Central memory CD8-positive, alpha-beta T cell (primary cell): ENCODE data around the gene IER3.
"Not testable (repeated sequence)": the region's sequence is repeated elsewhere in the genome, so short reads cannot be mapped to it uniquely, and the experiment has no call there.

Experiments
- ATAC-seq: fragments of 150-1000 bp; cut with Tn5 transposase; replicated peaks from 2 replicates; pipeline ENCODE4 v1.10.0; 2022; ENCODE audit warnings: mild to moderate bottlenecking, moderate FRiP score, moderate number of reproducible peaks; ENCODE audit not compliant: poor library complexity, severe bottlenecking; ENCODE audit errors: extremely low read depth
- DNase-seq, 2 donors: peaks; one replicate each; pipeline ENCODE4 v3.0.0; 2021; ENCODE audit warnings: low spot score in 2 of 2
- H3K27ac Mint-ChIP-seq: one replicate; pipeline ENCODE4 v1.8.0; 2022; ENCODE audit warnings: low read depth, mild to moderate bottlenecking, moderate library complexity, mixed read lengths
- H3K27me3 Mint-ChIP-seq: one replicate; pipeline ENCODE4 v1.8.0; 2022; ENCODE audit warnings: mixed read lengths
- H3K36me3 Mint-ChIP-seq: one replicate; pipeline ENCODE4 v1.8.0; 2022; ENCODE audit warnings: mild to moderate bottlenecking, moderate library complexity, mixed read lengths; ENCODE audit not compliant: insufficient read depth
- H3K4me1 Mint-ChIP-seq: one replicate; pipeline ENCODE4 v1.8.0; 2022; ENCODE audit warnings: mixed read lengths
- H3K4me3 Mint-ChIP-seq: one replicate; pipeline ENCODE4 v1.8.0; 2022; ENCODE audit warnings: mild to moderate bottlenecking, moderate library complexity, mixed read lengths
- H3K9me3 Mint-ChIP-seq: one replicate; pipeline ENCODE4 v1.8.0; 2022; ENCODE audit warnings: mixed read lengths

The IER3 gene

GRCh38 chr6:30766461-30767157, 22.3 kb upstream of the IER3 start:
- peaks cover 47% of the 10 kb centered on the region for H3K4me1 Mint-ChIP-seq
- no peak overlapping the region for H3K4me3 Mint-ChIP-seq
- DNase-seq (no peak), ATAC-seq (no peak)
- H3K27me3 Mint-ChIP-seq = no peaks in the 10 kb centered on the region
- H3K27ac Mint-ChIP-seq = no peak overlapping the region
- no peaks in the 10 kb centered on the region for H3K9me3 Mint-ChIP-seq
- H3K36me3 Mint-ChIP-seq = peaks cover 1% of the 10 kb centered on the region

- not testable (repeated sequence) for H3K4me3 Mint-ChIP-seq, H3K27me3 Mint-ChIP-seq, H3K27ac Mint-ChIP-seq, ATAC-seq, DNase-seq, H3K9me3 Mint-ChIP-seq, H3K36me3 Mint-ChIP-seq
- H3K4me1 Mint-ChIP-seq = peaks cover 41% of the 10 kb centered on the region
Observed at GRCh38 chr6:30765495-30765894, 21.1 kb upstream of the IER3 start.

GRCh38 chr6:30764490-30765043, 20.2 kb upstream of the IER3 start:
- H3K4me1 Mint-ChIP-seq = peaks cover 33% of the 10 kb centered on the region
- not testable (repeated sequence) for ATAC-seq, DNase-seq, H3K27ac Mint-ChIP-seq, H3K4me3 Mint-ChIP-seq, H3K27me3 Mint-ChIP-seq, H3K36me3 Mint-ChIP-seq, H3K9me3 Mint-ChIP-seq

GRCh38 chr6:30763618-30764489, 19.5 kb upstream of the IER3 start:
- Mint-ChIP-seq H3K4me3 (no peak overlapping the region), H3K27ac (no peak overlapping the region)

GRCh38 chr6:30763155-30763617, 18.8 kb upstream of the IER3 start:
- Mint-ChIP-seq H3K4me3 (no peak overlapping the region), H3K27ac (no peak overlapping the region), H3K27me3 (no peaks in the 10 kb centered on the region), H3K4me1 (peaks cover 19% of the 10 kb centered on the region), H3K9me3 (no peaks in the 10 kb centered on the region), H3K36me3 (no peaks in the 10 kb centered on the region)
- DNase-seq (no peak), ATAC-seq (no peak)

More at GRCh38 chr6:30763618-30764489, 19.5 kb upstream of the IER3 start:
- H3K27me3 Mint-ChIP-seq = no peaks in the 10 kb centered on the region
- no peaks in the 10 kb centered on the region for H3K9me3 Mint-ChIP-seq
- ATAC-seq = no peak
- no peaks in the 10 kb centered on the region for H3K36me3 Mint-ChIP-seq
- no peak for DNase-seq
- H3K4me1 Mint-ChIP-seq = peaks cover 26% of the 10 kb centered on the region

- Mint-ChIP-seq H3K4me3 (no peak overlapping the region), H3K9me3 (no peaks in the 10 kb centered on the region), H3K27me3 (no peaks in the 10 kb centered on the region), H3K4me1 (peaks cover 15% of the 10 kb centered on the region), H3K36me3 (no peaks in the 10 kb centered on the region), H3K27ac (no peak overlapping the region)
- ATAC-seq (no peak), DNase-seq (no peak)
Observed at GRCh38 chr6:30761791-30762429, 17.6 kb upstream of the IER3 start.

GRCh38 chr6:30760549-30760948, 16.2 kb upstream of the IER3 start:
- ATAC-seq = no peak
- no peak overlapping the region for H3K4me3 Mint-ChIP-seq
- H3K4me1 Mint-ChIP-seq = peaks cover 15% of the 10 kb centered on the region

GRCh38 chr6:30759575-30760239, 15.4 kb upstream of the IER3 start:
- DNase-seq = no peak
- ATAC-seq = no peak
- H3K27me3 Mint-ChIP-seq = no peaks in the 10 kb centered on the region
- no peak overlapping the region for H3K4me3 Mint-ChIP-seq
- no peaks in the 10 kb centered on the region for H3K9me3 Mint-ChIP-seq
- no peaks in the 10 kb centered on the region for H3K36me3 Mint-ChIP-seq
- H3K27ac Mint-ChIP-seq = no peak overlapping the region
- peaks cover 11% of the 10 kb centered on the region for H3K4me1 Mint-ChIP-seq

More at GRCh38 chr6:30760549-30760948, 16.2 kb upstream of the IER3 start:
- DNase-seq = no peak
- no peaks in the 10 kb centered on the region for H3K9me3 Mint-ChIP-seq
- no peak overlapping the region for H3K27ac Mint-ChIP-seq
- H3K36me3 Mint-ChIP-seq = no peaks in the 10 kb centered on the region
- no peaks in the 10 kb centered on the region for H3K27me3 Mint-ChIP-seq

- no peaks in the 10 kb centered on the region for H3K4me1 Mint-ChIP-seq
- no peaks in the 10 kb centered on the region for H3K9me3 Mint-ChIP-seq
- no peak overlapping the region for H3K27ac Mint-ChIP-seq
- ATAC-seq (no peak), DNase-seq (no peak)
- no peaks in the 10 kb centered on the region for H3K36me3 Mint-ChIP-seq
- no peak overlapping the region for H3K4me3 Mint-ChIP-seq
- no peaks in the 10 kb centered on the region for H3K27me3 Mint-ChIP-seq
Observed at GRCh38 chr6:30757261-30757904, 13.0 kb upstream of the IER3 start.

- ATAC-seq, H3K27me3 Mint-ChIP-seq, H3K4me1 Mint-ChIP-seq, H3K9me3 Mint-ChIP-seq, H3K36me3 Mint-ChIP-seq, H3K27ac Mint-ChIP-seq, DNase-seq, H3K4me3 Mint-ChIP-seq: not testable (repeated sequence)
Observed at GRCh38 chr6:30756405-30757003, 12.2 kb upstream of the IER3 start.

GRCh38 chr6:30754631-30755030, 10.3 kb upstream of the IER3 start:
- DNase-seq = no peak
- Mint-ChIP-seq H3K4me1 (no peaks in the 10 kb centered on the region), H3K9me3 (no peaks in the 10 kb centered on the region), H3K36me3 (no peaks in the 10 kb centered on the region), H3K27me3 (no peaks in the 10 kb centered on the region), H3K4me3 (no peak overlapping the region), H3K27ac (no peak overlapping the region)
- ATAC-seq = no peak
